GM12891 (cell line): ENCODE data around the gene HS6ST3.
"Not testable (repeated sequence)": the region's sequence is repeated elsewhere in the genome, so short reads cannot be mapped to it uniquely, and the experiment has no call there.

Experiments used
- DNase-seq: peaks from one replicate; pipeline ENCODE4 v3.0.0; 2011; ENCODE audit warnings: low spot score; ENCODE audit not compliant: insufficient read length
- FAIRE-seq: peaks from 2 replicates; lab custom pipeline; 2011; peaks lifted over from hg19 to GRCh38; lab: Jason Lieb, UNC
- PAX5 ChIP-seq: IDR thresholded peaks from 2 replicates; pipeline ENCODE4 v1.6.1; 2011; ENCODE audit warnings: low read length, moderate library complexity, mild to moderate bottlenecking; ENCODE audit not compliant: insufficient read depth, severe bottlenecking
- POLR2A ChIP-seq: IDR thresholded peaks from 2 replicates; pipeline ENCODE4 v1.6.1; 2011; ENCODE audit warnings: low read depth, low read length, control low read depth
- POLR2AphosphoS5 ChIP-seq: IDR thresholded peaks from 2 replicates; pipeline ENCODE4 v1.6.1; 2011; ENCODE audit warnings: low read depth, low read length, control low read depth
- POU2F2 ChIP-seq: IDR thresholded peaks from 2 replicates; pipeline ENCODE4 v1.6.1; 2011; ENCODE audit warnings: low read depth, mild to moderate bottlenecking, control low read depth, low read length, moderate library complexity
- SPI1 ChIP-seq: IDR thresholded peaks from 2 replicates; pipeline ENCODE4 v1.6.1; 2011; ENCODE audit warnings: low read depth, low read length, control low read depth
- TAF1 ChIP-seq: IDR thresholded peaks from 2 replicates; pipeline ENCODE4 v1.6.1; 2011; ENCODE audit warnings: low read depth, low read length, control low read depth

Gene HS6ST3

GRCh38 chr13:96091164-96092117 is 1.5 kb downstream of the HS6ST3 start:
- DNase-seq = no peak
- FAIRE-seq = no peak
- no peak for TF ChIP-seq POLR2A

GRCh38 chr13:96093296-96094006 is 3.5 kb downstream of the HS6ST3 start:
- TF ChIP-seq POLR2AphosphoS5 = no peak
- TF ChIP-seq TAF1 = no peak
- FAIRE-seq = no peak
- no peak for DNase-seq

- DNase-seq = no peak
Observed at GRCh38 chr13:96100457-96101220, 10.7 kb downstream of the HS6ST3 start.

GRCh38 chr13:96104516-96104915 is 14.6 kb downstream of the HS6ST3 start:
- FAIRE-seq (no peak), DNase-seq (no peak)
- TF ChIP-seq PAX5 (no peak), TAF1 (no peak), POLR2A (no peak), POU2F2 (no peak), POLR2AphosphoS5 (no peak), SPI1 (no peak)

More at GRCh38 chr13:96100457-96101220, 10.7 kb downstream of the HS6ST3 start:
- TF ChIP-seq PAX5 (no peak), POLR2AphosphoS5 (no peak), TAF1 (no peak), POLR2A (no peak), POU2F2 (no peak), SPI1 (no peak)
- no peak for FAIRE-seq

- not testable (repeated sequence) for FAIRE-seq, DNase-seq
Observed at GRCh38 chr13:96108072-96108471, 18.2 kb downstream of the HS6ST3 start.

GRCh38 chr13:96109125-96109524 is 19.2 kb downstream of the HS6ST3 start:
- TF ChIP-seq POLR2A = no peak
- TF ChIP-seq TAF1 = no peak
- TF ChIP-seq PAX5 = no peak
- TF ChIP-seq SPI1 = no peak
- no peak for TF ChIP-seq POU2F2
- no peak for TF ChIP-seq POLR2AphosphoS5
- FAIRE-seq (no peak), DNase-seq (no peak)

- DNase-seq = no peak
- TF ChIP-seq SPI1 = no peak
- TF ChIP-seq TAF1 = no peak
- TF ChIP-seq POU2F2 = no peak
- TF ChIP-seq POLR2A = no peak
- TF ChIP-seq PAX5 = no peak
- TF ChIP-seq POLR2AphosphoS5 = no peak
- no peak for FAIRE-seq
Observed at GRCh38 chr13:96112936-96113335, 23.0 kb downstream of the HS6ST3 start.

- not testable (repeated sequence) for FAIRE-seq, DNase-seq
Observed at GRCh38 chr13:96115368-96115767, 25.5 kb downstream of the HS6ST3 start.

- DNase-seq (no peak), FAIRE-seq (no peak)
- TF ChIP-seq POLR2A (no peak), PAX5 (no peak), SPI1 (no peak), POLR2AphosphoS5 (no peak)
Observed at GRCh38 chr13:96119921-96120320, 30.0 kb downstream of the HS6ST3 start.

- TF ChIP-seq POLR2A = no peak
- no peak for TF ChIP-seq PAX5
- no peak for TF ChIP-seq POLR2AphosphoS5
- TF ChIP-seq SPI1 = no peak
- no peak for TF ChIP-seq TAF1
- TF ChIP-seq POU2F2 = no peak
- DNase-seq (no peak), FAIRE-seq (no peak)
Observed at GRCh38 chr13:96130818-96131340, 41.0 kb downstream of the HS6ST3 start.
